HCT116 (cell line): ENCODE results near the gene PSMC6. TPM values are rescaled to one million over a fixed set of nuclear protein-coding genes. Genes with fewer than 3 reads are reported as not detected.

Experiments used
- ATAC-seq: fragments of 200-7000 bp; cut with Tn5 transposase; 2 replicates; pipeline ENCODE4 v1.9.1; 2020; ENCODE audit warnings: mild to moderate bottlenecking, moderate library complexity
- BruUV-seq: library from RNA; stranded (reverse); fragments of 400-500 nt; replicated peaks from 2 replicates; lab custom pipeline; 2021; lab: Mats Ljungman, UMichigan
- CTCF ChIA-PET: fragments of 300-600 bp; sonication (Branson Sonifier 250); formaldehyde crosslinking; loops from one replicate; lab custom pipeline; 2021; ENCODE audit warnings: antibody characterized with exemption; lab: Charles Lee
- POLR2A ChIA-PET: fragments of 300-600, 350-600 bp; sonication (Branson Sonifier 250); formaldehyde crosslinking; loops from one replicate; lab custom pipeline; 2021; ENCODE audit warnings: antibody characterized with exemption; lab: Charles Lee
- RAD21 ChIA-PET, 2 experiments: fragments of 300-600 bp; sonication (Branson Sonifier 250); formaldehyde crosslinking; loops; one replicate each; lab custom pipeline; 2023; ENCODE audit warnings: low total read pairs in 2 of 2; ENCODE audit not compliant: uncharacterized antibody in 2 of 2, unreplicated experiment in 2 of 2, low non-redundant PET in 1 of 2; lab: Charles Lee
- DNase-seq: peaks from one replicate; pipeline ENCODE4 v3.0.0-alpha.2; 2010; ENCODE audit warnings: low read depth, low spot score
- H2AFZ ChIP-seq: fragments of 200-600 bp; shearing (Covaris generic), sonication (generic); 2 replicates; pipeline ENCODE4 v1.6.1; 2017; ENCODE audit warnings: low read depth, mixed run types, mixed read lengths, antibody characterized with exemption, low read length; ENCODE audit not compliant: poor library complexity, severe bottlenecking
- H3K27ac ChIP-seq: 2 replicates; pipeline ENCODE4 v1.5.1; 2012; ENCODE audit warnings: low read depth, low read length
- H3K27me3 ChIP-seq: fragments of 200-600 bp; sonication (generic); 2 replicates; pipeline ENCODE4 v1.6.1; 2016; ENCODE audit warnings: mixed run types, low read length, mixed read lengths; ENCODE audit not compliant: insufficient read depth
- H3K36me3 ChIP-seq, 2 experiments: fragments of 200-500 bp in 1 of 2; fragments of 200-600 bp in 1 of 2; sonication (Bioruptor generic) in 1 of 2; sonication (generic) in 1 of 2; 2 replicates each; pipeline versions ENCODE4 v1.5.1 to v1.6.1; 2014 to 2016; ENCODE audit warnings: low read length in 2 of 2, inconsistent platforms in 1 of 2, mixed read lengths in 1 of 2, mixed run types in 1 of 2; ENCODE audit not compliant: insufficient read depth in 2 of 2, control insufficient read depth in 1 of 2
- H3K4me1 ChIP-seq, 2 experiments: fragments of 200-600 bp in 1 of 2; sonication (generic) in 1 of 2; 2 replicates each; pipeline versions ENCODE4 v1.5.1 to v1.6.1; 2012 to 2017; ENCODE audit warnings: low read length in 2 of 2, inconsistent platforms in 1 of 2, mild to moderate bottlenecking in 1 of 2, mixed read lengths in 1 of 2, mixed run types in 1 of 2, moderate library complexity in 1 of 2; ENCODE audit not compliant: insufficient read depth in 2 of 2, control insufficient read depth in 1 of 2
- H3K4me2 ChIP-seq: fragments of 200-600 bp; sonication (generic); 2 replicates; pipeline ENCODE4 v1.6.1; 2017; ENCODE audit warnings: mixed run types, low read length, mixed read lengths
- H3K4me3 ChIP-seq, 2 experiments: fragments of 200-600 bp in 1 of 2; sonication (generic) in 1 of 2; replicated peaks in 1 of 2; 2 replicates each; pipeline ENCODE4 v1.5.1; 2011 to 2016; ENCODE audit warnings: low read length in 2 of 2, control low read depth in 1 of 2, low read depth in 1 of 2, mild to moderate bottlenecking in 1 of 2, mixed read lengths in 1 of 2, mixed run types in 1 of 2
- H3K79me2 ChIP-seq: fragments of 200-600 bp; sonication (generic); 2 replicates; pipeline ENCODE4 v1.6.1; 2017; ENCODE audit warnings: mild to moderate bottlenecking, mixed run types, low read length, moderate library complexity, mixed read lengths; ENCODE audit not compliant: insufficient read depth
- H3K9ac ChIP-seq: fragments of 200-600 bp; sonication (generic); 2 replicates; pipeline ENCODE4 v1.6.1; 2016; ENCODE audit warnings: low read length, mixed read lengths
- H3K9me2 ChIP-seq: fragments of 200-600 bp; sonication (generic), shearing (Covaris generic); 2 replicates; pipeline ENCODE4 v1.6.1; 2017; ENCODE audit warnings: mixed run types, mild to moderate bottlenecking, moderate library complexity; ENCODE audit not compliant: insufficient read depth
- H3K9me3 ChIP-seq, 2 experiments: fragments of 200-500 bp in 1 of 2; fragments of 200-600 bp in 1 of 2; sonication (Bioruptor generic) in 1 of 2; sonication (generic) in 1 of 2; 2 replicates each; pipeline ENCODE4 v1.6.1; 2014 to 2017; ENCODE audit warnings: low read length in 2 of 2, mixed read lengths in 2 of 2, inconsistent platforms in 1 of 2, low read depth in 1 of 2, mild to moderate bottlenecking in 1 of 2, mixed run types in 1 of 2, moderate library complexity in 1 of 2; ENCODE audit not compliant: control insufficient read depth in 1 of 2, insufficient read depth in 1 of 2
- H4K20me1 ChIP-seq: fragments of 200-600 bp; sonication (generic), shearing (Covaris generic); 2 replicates; pipeline ENCODE4 v1.6.1; 2017; ENCODE audit warnings: mixed run types, mild to moderate bottlenecking, moderate library complexity; ENCODE audit not compliant: insufficient read depth
- CEBPB ChIP-seq: IDR thresholded peaks from 2 replicates; pipeline ENCODE4 v1.6.1; 2012; ENCODE audit warnings: low read depth
- EGR1 ChIP-seq: IDR thresholded peaks from 2 replicates; pipeline ENCODE4 v1.6.1; 2012; ENCODE audit warnings: low read depth
- ELF1 ChIP-seq: IDR thresholded peaks from 2 replicates; pipeline ENCODE4 v1.6.1; 2012; ENCODE audit warnings: low read depth, borderline replicate concordance
- MAX ChIP-seq: IDR thresholded peaks from 2 replicates; pipeline ENCODE4 v1.6.1; 2012
- POLR2A ChIP-seq: IDR thresholded peaks from 2 replicates; pipeline ENCODE4 v1.7.0; 2011; ENCODE audit warnings: borderline replicate concordance; ENCODE audit not compliant: insufficient read depth, insufficient read length; ENCODE audit errors: extremely low read depth
- POLR2AphosphoS5 ChIP-seq: IDR thresholded peaks from 2 replicates; pipeline ENCODE4 v1.6.1; 2011; ENCODE audit warnings: mild to moderate bottlenecking, low read depth, low read length, moderate library complexity
- RAD21 ChIP-seq: IDR thresholded peaks from 2 replicates; pipeline ENCODE4 v1.6.1; 2012; ENCODE audit warnings: low read depth, mild to moderate bottlenecking
- REST ChIP-seq: IDR thresholded peaks from 2 replicates; pipeline ENCODE4 v1.6.1; 2012; ENCODE audit warnings: low read depth
- SIN3A ChIP-seq: IDR thresholded peaks from 2 replicates; pipeline ENCODE4 v1.6.1; 2012; ENCODE audit warnings: low read depth
- SP1 ChIP-seq: IDR thresholded peaks from 2 replicates; pipeline ENCODE4 v1.6.1; 2012; ENCODE audit warnings: low read depth
- SRF ChIP-seq: IDR thresholded peaks from 2 replicates; pipeline ENCODE4 v1.6.1; 2012; ENCODE audit warnings: low read depth
- TCF7L2 ChIP-seq: IDR thresholded peaks from 2 replicates; pipeline ENCODE4 v1.7.0; 2011; ENCODE audit warnings: borderline replicate concordance, inconsistent platforms; ENCODE audit not compliant: insufficient read depth, insufficient read length; ENCODE audit errors: extremely low read depth
- YY1 ChIP-seq: IDR thresholded peaks from 2 replicates; pipeline ENCODE4 v1.6.1; 2011; ENCODE audit warnings: low read length, low read depth, moderate library complexity, mild to moderate bottlenecking; ENCODE audit not compliant: insufficient replicate concordance; ENCODE audit errors: extremely low read depth
- ZFX ChIP-seq: fragments of 450-650 bp; IDR thresholded peaks from 2 replicates; pipeline ENCODE4 v1.6.1; 2017
- intact Hi-C: fragments of 100-400 bp; cut with micrococcal nuclease; formaldehyde crosslinking; loops from 2 replicates; pipeline ENCODE4 v1.10.0; 2022
- total RNA-seq: library from RNA; stranded (reverse); gene quantifications from one replicate; pipeline ENCODE4 v1.2.1, GENCODE V29; 2021; ENCODE audit not compliant: unreplicated experiment

Gene PSMC6
- total RNA-seq, 1 experiment from 2014 or later: 71.7 TPM

- intact Hi-C loops: no loop called here
- H3K4me2 ChIP-seq: peak within 1 kb of the TSS; percentile 79
- H3K4me1 ChIP-seq: peaks cover 6 to 14% of the 10 kb centered on the region in 2 experiments
- H3K79me2 ChIP-seq: peaks cover 27% of the 10 kb centered on the region
- ATAC-seq (peak; percentile 97), DNase-seq (peak; percentile 95)
- CTCF ChIA-PET: interaction anchor here (0.7 to 1.1 kb wide), 2 partner anchors 12 to 231 kb away, joined by 4 read pairs; no protein-coding TSS in a partner anchor
- no peaks in the 10 kb centered on the region for H3K9me2 ChIP-seq
- RAD21 ChIA-PET: interaction anchor here in 1 of 2 experiments (0.7 kb wide), 1 partner anchor 177 kb away, joined by 7 read pairs; the partner anchor contains the start of gene GPR137C
- H2AFZ ChIP-seq: peak within 1 kb of the TSS; percentile 53
- H3K9ac ChIP-seq: peak within 1 kb of the TSS; percentile 95
- H3K4me3 ChIP-seq: peak within 1 kb of the TSS; percentile 96
- peaks cover 14 to 22% of the 10 kb centered on the region in 2 experiments; a peak in 2 of 4 replicates for H3K36me3 ChIP-seq
- H3K27ac ChIP-seq: peak within 1 kb of the TSS; percentile 73
- POLR2A ChIA-PET: interaction anchor here (0.5 to 1.1 kb wide), 4 partner anchors 10 to 25 kb away, joined by 3 to 6 read pairs (median 3); no protein-coding TSS in a partner anchor
- TF ChIP-seq ELF1 (no peak), EGR1 (peak; percentile 84), MAX (peak; percentile 46), CEBPB (no peak), REST (no peak), ZFX (peak; percentile 72; the same call in 1 of the 2 replicates), SP1 (peak; percentile 89), RAD21 (no peak), YY1 (peak; percentile 77), POLR2AphosphoS5 (peak; percentile 91), SRF (no peak), TCF7L2 (no peak), POLR2A (peak; percentile 41), SIN3A (peak; percentile 78; the same call in 1 of the 2 replicates)
- no peaks in the 10 kb centered on the region for H3K27me3 ChIP-seq
- H3K9me3 ChIP-seq: no peaks in the 10 kb centered on the region
- peaks cover 11% of the 10 kb centered on the region; the same call in 1 of the 2 replicates for H4K20me1 ChIP-seq
- TSS peak; percentile 51 for BruUV-seq
Observed at GRCh38 chr14:52729925-52730708, 23.1 kb downstream of the PSMC6 start, which contains the start of gene STYX. STYX (plus strand) TSS chr14:52730166; CDS start chr14:52730475, 309 bp downstream.
